GM12891 (cell line): ENCODE data around the gene BRAT1. TPM values are rescaled to one million over a fixed set of nuclear protein-coding genes. Genes with fewer than 3 reads are reported as not detected.

ENCODE experiments used
- DNase-seq: peaks from one replicate; pipeline ENCODE4 v3.0.0; 2011; ENCODE audit warnings: low spot score; ENCODE audit not compliant: insufficient read length
- FAIRE-seq: peaks from 2 replicates; lab custom pipeline; 2011; peaks lifted over from hg19 to GRCh38; lab: Jason Lieb, UNC
- PAX5 ChIP-seq: IDR thresholded peaks from 2 replicates; pipeline ENCODE4 v1.6.1; 2011; ENCODE audit warnings: low read length, moderate library complexity, mild to moderate bottlenecking; ENCODE audit not compliant: insufficient read depth, severe bottlenecking
- POLR2A ChIP-seq: IDR thresholded peaks from 2 replicates; pipeline ENCODE4 v1.6.1; 2011; ENCODE audit warnings: low read depth, low read length, control low read depth
- POLR2AphosphoS5 ChIP-seq: IDR thresholded peaks from 2 replicates; pipeline ENCODE4 v1.6.1; 2011; ENCODE audit warnings: low read depth, low read length, control low read depth
- POU2F2 ChIP-seq: IDR thresholded peaks from 2 replicates; pipeline ENCODE4 v1.6.1; 2011; ENCODE audit warnings: low read depth, mild to moderate bottlenecking, control low read depth, low read length, moderate library complexity
- SPI1 ChIP-seq: IDR thresholded peaks from 2 replicates; pipeline ENCODE4 v1.6.1; 2011; ENCODE audit warnings: low read depth, low read length, control low read depth
- TAF1 ChIP-seq: IDR thresholded peaks from 2 replicates; pipeline ENCODE4 v1.6.1; 2011; ENCODE audit warnings: low read depth, low read length, control low read depth
- polyA plus RNA-seq: library from polyadenylated mRNA; unstranded; fragments of >200 nt; gene quantifications from one replicate; pipeline ENCODE4 v1.2.1, GENCODE V29; 2012; ENCODE audit warnings: low read depth, missing spikeins, inconsistent platforms; ENCODE audit not compliant: missing spikeins

BRAT1 gene
- 13.5 TPM for polyA plus RNA-seq

DNA sequence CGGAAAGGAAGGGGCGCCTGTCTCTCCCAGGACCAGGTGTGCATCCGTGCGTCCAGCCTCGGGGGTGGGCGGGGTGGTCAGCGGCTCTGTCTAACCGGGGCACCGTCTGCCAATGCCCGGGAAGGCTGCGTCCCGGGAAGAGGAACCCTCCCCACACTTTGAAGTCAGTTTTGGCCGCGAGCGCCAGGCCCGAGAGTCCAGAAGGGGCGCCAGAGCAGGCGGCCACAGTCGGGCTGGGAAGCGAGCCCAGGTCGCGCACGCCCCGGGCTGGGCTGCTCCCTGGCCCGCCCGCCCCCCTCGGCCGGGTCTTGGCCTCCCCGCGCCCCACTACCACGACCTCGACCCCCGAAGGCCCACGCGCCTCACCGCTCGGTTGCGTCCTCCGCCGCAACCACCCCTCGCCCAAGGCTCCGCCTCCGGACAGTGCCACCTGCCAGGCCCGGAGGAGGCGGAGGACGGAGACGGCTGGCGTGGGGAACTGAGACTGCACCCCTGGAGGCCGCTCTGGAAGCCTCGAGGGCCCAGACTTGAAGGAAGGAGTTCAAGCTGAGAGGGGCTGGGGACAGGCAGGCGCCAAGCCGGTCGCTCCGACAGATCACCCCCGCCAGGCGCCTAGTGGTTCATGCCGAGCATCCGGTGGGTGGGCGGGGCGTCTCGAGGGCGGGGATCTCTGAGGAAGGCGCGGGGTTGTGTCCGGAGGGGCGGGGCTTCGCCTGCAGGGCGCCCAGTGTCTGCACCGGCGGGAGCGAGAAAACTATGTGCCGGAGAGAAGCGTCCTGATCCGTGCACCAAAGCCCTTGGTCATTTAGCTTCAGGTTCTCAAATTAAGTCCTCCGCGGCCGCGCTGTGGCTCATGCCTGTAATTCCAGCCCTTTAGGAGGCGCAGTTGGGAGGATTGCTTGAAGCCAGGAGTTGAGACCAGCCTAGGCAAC, at the start of gene BRAT1:
Gene BRAT1, minus strand, starts transcription at position 404 of the 932 bp plus-strand sequence. CDS start 1,093 bp downstream, outside the sequence.
- TF ChIP-seq TAF1: no peak; the same call in 1 of the 2 replicates
- peak; percentile 50; the same call in 1 of the 2 replicates for TF ChIP-seq POLR2A
- peak; percentile 16; the same call in 1 of the 2 replicates for TF ChIP-seq POU2F2
- no peak for TF ChIP-seq POLR2AphosphoS5
- TF ChIP-seq SPI1: no peak
- TF ChIP-seq PAX5: no peak
- FAIRE-seq (peak; percentile 88), DNase-seq (peak; percentile 96)

DNA sequence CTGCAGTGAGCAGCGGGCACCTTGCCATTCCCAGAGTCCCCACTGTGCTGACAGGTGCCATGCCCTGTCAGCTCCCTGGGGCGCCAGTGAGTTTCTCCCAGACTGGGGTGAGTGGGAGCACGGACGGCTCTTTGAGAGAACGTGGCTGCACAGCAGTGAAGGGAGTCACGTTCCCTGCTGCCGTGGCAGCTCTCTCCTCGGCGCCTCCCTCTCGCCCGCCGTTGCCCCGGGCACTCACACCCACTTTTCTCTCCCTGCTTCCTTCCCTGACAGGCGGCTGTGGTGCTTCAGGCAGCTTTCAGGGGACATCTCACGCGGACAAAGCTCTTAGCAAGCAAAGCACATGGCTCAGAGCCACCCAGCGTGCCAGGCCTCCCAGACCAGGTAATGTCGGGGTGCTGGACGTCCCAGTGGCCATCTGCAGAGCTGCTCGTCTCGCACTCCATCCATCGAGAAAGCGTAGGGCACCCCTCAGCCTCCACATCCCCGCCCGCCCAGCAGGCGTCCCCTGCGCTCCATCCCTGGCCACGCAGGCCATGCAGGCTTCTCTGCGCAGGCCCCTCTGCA, 49.4 kb upstream of the BRAT1 start:
- TF ChIP-seq SPI1: no peak
- TF ChIP-seq TAF1: no peak
- DNase-seq (no peak), FAIRE-seq (no peak)

DNA sequence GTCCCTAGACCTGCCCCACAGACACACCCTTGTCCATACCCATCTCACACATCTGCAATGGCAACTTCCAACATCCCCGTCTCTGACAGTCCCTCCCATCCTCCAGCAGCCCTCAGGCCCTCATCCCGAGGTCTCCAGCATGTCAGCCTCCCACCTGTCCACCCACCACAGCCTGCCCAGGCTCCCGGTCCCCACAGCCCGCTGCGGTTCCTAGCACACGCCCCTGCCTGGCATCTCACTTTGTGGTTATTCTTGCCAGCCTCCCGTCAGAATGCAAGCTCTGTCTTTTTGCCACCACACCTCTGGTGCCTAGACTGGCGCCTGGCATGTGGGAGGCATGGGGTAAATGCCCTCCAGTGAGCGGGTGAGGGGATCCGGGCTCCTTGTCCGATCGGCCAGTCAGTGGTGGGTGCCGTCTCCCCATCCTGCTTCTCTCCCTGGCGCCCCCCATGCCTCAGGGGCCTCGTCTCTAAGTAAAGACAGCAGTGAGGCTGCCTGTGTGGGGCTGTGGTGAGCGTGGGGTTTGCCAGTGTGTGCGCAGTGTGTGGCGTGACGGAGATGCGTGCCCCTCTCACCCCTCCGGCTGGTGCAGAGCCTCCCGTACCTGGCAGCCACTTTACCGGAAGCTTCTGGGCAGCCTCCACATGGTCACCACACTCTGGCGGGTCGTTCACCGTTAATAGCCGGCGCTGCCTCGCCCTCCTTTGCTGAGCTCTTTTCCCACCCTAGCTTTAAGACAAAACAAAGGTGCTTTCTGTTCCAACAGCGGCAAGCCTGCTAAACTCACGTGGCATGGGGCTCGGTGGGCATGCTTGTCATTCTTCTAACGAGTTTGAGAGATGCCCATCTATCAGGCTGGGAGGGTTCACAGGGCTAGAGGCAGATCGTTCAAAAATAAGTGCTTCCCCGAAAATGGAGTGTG, 48.0 kb upstream of the BRAT1 start:
- TF ChIP-seq PAX5: no peak
- no peak for TF ChIP-seq TAF1
- no peak for TF ChIP-seq POLR2AphosphoS5
- no peak for TF ChIP-seq SPI1
- no peak for TF ChIP-seq POU2F2
- no peak for TF ChIP-seq POLR2A
- no peak for FAIRE-seq
- no peak for DNase-seq

DNA sequence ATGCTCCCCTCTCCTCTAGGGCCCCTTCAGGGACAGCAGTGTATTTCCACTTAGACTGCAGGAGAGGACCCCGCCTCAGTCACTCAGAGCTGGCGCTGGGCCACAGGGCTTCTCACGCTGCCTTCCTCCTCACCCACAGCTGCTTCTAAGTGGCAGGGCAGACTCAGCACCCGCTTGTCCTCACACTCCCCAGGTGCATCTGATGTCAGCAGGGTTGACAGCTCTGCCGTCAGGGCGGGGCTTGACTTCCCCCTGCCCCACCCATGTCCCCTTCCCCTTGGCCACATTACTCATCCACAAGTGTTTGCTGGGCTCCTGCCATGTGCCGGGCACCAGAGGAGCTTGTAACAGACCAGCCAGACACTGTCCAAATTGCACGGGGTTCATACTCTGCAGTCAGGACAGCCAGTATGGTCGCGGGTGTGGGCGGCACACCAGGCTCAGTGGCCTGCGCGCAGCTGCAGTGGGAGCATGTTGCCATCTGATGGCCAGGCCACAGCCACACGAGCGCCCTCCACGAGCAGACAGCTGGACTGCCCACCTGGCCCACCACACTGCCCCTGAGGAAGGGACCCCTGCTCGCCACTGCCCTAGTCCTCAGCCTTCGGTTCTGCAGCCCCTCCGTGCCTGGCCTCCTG, 47.2 kb upstream of the BRAT1 start:
- no peak for DNase-seq
- no peak for TF ChIP-seq POLR2A
- no peak for TF ChIP-seq TAF1
- TF ChIP-seq POLR2AphosphoS5: no peak
- TF ChIP-seq SPI1: no peak
- no peak for TF ChIP-seq POU2F2
- TF ChIP-seq PAX5: no peak
- FAIRE-seq: no peak

DNA sequence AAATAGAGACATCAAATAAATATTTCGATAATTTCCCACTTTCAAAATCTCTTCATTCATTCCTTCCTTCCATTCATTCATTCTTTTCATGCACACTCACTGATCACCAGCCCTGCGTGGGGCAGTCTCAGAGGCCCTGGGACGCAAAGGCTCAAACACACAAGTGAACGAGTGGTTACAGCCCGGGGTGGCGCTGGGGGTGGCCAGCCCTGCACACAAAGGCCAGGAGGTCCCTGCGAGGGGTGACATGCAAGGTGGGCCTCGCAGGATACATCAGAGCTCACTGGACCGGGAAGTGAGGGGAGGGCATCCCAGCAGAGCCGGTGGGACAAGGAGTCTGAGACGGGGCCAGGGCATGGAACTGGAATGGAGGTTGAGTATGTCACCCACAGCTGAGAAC, 46.6 kb upstream of the BRAT1 start:
- no peak for TF ChIP-seq POLR2AphosphoS5
- FAIRE-seq (no peak), DNase-seq (no peak)

DNA sequence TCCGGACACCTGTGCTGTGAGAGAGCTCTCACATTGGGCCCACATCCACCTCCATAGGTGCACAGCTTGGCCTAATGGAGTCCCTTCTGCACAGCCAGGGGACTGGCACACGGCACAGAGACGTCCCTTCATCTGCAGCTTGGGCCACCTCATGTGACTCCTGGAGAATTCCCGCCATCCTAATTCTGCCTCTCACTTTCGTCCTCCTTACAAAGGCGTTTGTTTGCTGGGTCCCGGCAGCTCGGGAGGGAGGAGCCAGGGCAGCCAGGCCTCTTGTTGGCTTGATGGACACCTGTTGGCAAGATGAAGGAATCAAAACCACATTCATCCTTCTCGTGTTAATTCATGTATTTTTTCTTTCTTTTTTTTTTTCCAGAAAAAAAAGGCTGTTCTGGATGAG, 45.7 kb upstream of the BRAT1 start:
- FAIRE-seq: no peak

DNA sequence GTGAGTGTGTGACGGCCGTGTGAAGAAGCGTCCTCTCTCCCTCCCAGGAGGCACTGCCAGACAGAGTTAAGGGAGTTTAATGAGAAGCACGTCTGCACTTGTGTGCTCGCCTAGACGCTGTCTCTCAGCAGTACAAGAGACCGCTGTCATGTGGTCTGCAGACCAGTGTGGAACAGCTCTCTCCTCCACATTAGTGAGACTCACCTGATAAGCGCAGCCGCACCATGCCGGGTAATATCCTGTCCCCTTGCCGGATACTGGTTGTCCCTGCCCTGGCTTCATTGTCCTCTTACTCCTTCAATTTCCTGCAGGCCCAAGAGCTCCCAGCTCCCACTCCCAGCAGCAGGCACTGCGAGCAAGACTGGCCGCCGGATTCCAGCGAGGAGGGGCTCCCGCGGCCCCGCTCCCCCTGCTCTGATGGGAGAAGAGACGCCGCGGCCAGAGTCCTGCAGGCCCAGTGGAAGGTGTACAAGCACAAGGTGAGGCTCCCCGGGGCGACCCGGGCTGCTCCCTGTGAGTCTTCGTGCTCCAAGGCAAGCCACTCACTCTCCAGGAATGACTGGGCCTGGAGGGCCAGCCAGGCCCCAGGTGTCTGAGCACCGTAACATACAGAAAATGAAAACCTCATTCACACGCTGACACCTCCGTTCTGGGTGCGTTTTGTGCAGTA, 43.0 kb upstream of the BRAT1 start:
- TF ChIP-seq POLR2AphosphoS5: no peak
- TF ChIP-seq TAF1: no peak
- TF ChIP-seq POU2F2: no peak
- no peak for TF ChIP-seq PAX5
- TF ChIP-seq POLR2A: no peak
- TF ChIP-seq SPI1: no peak
- FAIRE-seq: no peak
- no peak for DNase-seq

More for the DNA sequence above, 45.7 kb upstream of the BRAT1 start:
- TF ChIP-seq SPI1: no peak
- no peak for TF ChIP-seq POLR2AphosphoS5
- TF ChIP-seq TAF1: no peak
- TF ChIP-seq POLR2A: no peak
- TF ChIP-seq PAX5: no peak
- TF ChIP-seq POU2F2: no peak
- DNase-seq: no peak

DNA sequence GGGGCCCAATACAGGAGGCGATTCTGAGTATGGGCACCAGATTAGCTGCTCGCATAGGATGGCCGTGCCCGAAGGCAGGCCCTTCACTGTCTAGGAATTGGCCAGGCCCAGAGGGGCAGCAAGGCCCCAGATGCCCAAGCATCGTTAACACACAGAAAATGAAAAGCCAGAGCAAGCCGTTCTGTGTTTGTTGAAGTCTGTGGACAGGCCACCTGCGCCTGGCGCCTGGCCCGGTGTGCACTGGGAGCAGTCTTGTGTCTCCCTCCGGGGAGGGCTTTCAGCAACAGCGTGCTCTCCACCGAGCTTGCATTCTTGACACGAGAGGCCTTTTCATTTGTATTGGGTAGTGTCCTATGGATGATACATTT, 41.9 kb upstream of the BRAT1 start:
- TF ChIP-seq POLR2A: no peak
- TF ChIP-seq POLR2AphosphoS5: no peak
- TF ChIP-seq PAX5: no peak
- no peak for TF ChIP-seq SPI1
- no peak for TF ChIP-seq TAF1
- FAIRE-seq (no peak), DNase-seq (no peak)
